Retina (tissue), 1 donor: ENCODE results near the gene ZNF296.

Source experiments
- DNase-seq: peaks from one replicate; pipeline ENCODE4 v3.0.0-alpha.2; 2016

ZNF296 gene

GRCh38 chr19:45056831-45057230 is 19.4 kb downstream of the ZNF296 start:
- DNase-seq, result no peak

- DNase-seq, result no peak
Measured at GRCh38 chr19:45051929-45052579, 24.2 kb downstream of the ZNF296 start.

DNA sequence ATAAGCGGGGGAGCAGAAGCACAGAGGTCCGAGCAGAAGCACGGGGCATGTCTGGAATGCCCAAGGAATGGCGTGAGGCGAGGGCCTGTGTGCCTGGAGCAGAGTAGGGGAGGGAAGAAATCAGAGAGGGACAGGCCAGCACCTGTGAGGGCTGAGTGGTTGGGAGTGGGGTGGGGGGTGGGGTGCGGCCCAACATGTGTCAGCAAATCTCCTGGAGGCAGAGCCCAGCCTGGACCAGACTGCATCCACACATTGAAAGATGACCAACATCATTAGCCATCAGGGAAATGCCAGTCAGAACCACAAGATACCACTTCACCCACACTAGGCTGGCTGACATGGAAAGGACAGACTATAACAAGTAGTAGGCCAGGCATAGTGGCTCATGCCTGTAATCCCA is 26.2 kb downstream of the ZNF296 start:
- DNase-seq, result no peak

DNA sequence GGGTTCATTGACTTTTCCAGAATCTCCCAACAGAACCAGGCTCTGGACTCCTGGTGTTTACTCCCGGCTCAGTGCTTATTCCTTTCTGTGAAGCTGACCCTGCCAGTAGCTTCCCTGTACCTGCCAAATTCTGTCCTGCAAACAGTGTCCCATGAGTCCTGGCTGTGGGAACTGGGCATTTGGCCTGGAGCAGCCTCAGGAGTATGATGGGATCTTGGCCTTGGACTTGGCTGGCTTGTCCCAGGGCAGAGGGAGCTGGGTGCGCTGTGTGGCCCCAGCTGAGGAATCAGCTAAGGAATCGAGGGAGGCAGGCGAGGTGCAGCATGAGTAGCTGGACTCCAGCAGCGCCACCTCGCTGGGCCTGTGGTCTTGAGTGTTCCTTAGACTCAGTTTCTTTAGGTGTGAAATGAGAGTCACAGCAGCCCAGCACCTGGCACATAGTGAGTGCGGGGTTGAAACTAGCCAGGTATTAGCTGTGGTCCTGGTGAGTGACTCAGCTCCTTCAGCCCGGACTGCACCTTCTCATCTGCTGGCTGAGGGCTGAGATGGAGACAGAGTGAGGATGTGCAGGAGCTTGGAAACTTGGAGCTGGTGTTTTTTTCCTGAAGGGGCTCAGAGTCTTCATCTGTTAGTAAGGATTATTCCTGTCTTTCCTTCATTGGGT is 27.1 kb downstream of the ZNF296 start:
- DNase-seq, result no peak

- DNase-seq, result no peak
Measured at GRCh38 chr19:45047188-45047797, 29.0 kb downstream of the ZNF296 start.

- DNase-seq, result no peak
Measured at GRCh38 chr19:45046355-45046754, 29.9 kb downstream of the ZNF296 start.

DNA sequence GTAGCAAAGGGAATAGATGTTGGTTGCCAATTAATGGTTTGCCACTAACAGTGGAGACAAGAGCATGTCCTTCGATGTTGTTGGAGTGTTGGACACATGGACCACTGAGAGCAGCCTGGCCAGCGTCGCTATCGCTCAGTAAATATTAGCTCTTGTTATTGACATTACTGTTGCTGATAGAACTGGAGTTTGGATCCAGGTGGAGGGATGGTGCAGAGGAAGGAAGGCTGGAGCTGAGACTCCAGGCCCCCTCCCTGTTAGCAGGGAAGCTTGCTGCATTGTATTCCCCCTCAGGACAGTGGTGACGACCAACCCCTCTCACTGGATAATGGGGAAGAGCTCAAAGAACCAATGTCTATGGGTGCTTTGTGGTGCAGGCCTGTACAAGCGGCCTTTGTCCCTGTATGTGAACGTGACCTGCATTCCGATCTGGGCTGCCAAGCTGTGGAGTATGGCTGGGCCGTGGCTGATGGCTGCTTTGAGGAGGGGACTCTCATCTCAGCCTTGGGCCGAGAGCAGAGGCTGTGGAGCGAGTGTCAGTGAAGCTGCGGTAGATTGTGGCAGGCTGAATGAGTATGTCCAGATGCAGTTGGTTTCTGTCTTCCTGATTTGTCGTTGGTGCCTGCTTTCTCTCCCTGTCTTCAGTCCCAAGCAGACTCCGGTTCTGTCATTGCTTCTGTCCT is 30.5 kb downstream of the ZNF296 start:
- no peak for DNase-seq

DNA sequence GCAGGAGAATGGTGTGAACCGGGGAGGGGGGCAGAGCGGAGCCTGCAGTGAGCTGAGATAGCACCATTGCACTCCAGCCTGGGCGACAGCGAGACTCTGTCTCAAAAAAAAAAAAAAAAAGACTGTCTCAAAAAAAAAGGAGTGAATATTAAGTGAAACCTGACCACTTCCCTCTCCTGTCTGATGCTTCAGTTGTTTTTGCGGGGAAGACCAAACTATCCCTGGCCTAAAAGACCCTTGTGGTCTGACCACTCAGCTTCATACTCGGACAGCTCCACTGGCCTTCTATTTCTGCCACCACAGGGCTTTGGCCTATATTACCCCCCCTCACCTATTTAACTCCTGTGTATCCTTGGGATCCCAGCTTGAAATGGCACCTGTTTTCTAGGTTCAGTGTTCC is 35.2 kb downstream of the ZNF296 start:
- no peak for DNase-seq

GRCh38 chr19:45040059-45040771 is 36.1 kb downstream of the ZNF296 start:
- DNase-seq, result no peak

GRCh38 chr19:45038931-45039893 is 37.1 kb downstream of the ZNF296 start, which contains the start of gene CLASRP:
Gene CLASRP, plus strand, starts transcription at chr19:45039045. Its CDS starts 1,168 bp downstream, at chr19:45040213.
- peak; percentile 91 for DNase-seq

DNA sequence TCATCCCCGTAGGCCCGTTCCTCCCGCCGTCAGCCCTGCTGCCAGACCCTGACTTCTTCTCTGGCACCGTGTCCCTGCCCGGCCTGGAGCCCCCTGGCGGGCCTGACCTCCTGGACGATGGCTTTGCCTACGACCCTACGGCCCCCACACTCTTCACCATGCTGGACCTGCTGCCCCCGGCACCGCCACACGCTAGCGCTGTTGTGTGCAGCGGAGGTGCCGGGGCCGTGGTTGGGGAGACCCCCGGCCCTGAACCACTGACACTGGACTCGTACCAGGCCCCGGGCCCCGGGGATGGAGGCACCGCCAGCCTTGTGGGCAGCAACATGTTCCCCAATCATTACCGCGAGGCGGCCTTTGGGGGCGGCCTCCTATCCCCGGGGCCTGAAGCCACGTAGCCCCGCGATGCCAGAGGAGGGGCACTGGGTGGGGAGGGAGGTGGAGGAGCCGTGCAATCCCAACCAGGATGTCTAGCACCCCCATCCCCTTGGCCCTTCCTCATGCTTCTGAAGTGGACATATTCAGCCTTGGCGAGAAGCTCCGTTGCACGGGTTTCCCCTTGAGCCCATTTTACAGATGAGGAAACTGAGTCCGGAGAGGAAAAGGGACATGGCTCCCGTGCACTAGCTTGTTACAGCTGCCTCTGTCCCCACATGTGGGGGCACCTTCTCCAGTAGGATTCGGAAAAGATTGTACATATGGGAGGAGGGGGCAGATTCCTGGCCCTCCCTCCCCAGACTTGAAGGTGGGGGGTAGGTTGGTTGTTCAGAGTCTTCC is 38.7 kb downstream of the ZNF296 start:
- DNase-seq, result no peak

DNA sequence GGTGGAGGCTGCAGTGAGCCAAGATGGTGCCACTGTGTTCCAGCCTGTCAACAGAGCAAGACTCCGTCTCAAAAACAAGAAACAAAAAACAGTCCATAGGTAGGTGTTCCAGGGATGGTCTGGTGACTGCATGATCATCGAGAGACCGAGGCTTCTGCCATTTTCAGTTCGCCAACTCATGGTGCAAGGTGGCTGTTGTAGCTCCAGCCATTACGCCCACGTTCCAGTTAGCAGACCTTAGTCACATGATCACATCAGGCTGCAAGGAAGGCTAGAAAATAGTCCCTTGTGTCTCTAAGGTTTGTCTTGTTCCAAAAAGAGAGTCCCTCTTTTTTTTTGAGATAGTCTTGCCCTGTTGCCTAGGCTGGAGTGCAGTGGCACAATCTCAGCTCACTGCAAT is 40.5 kb downstream of the ZNF296 start:
- no peak for DNase-seq

DNA sequence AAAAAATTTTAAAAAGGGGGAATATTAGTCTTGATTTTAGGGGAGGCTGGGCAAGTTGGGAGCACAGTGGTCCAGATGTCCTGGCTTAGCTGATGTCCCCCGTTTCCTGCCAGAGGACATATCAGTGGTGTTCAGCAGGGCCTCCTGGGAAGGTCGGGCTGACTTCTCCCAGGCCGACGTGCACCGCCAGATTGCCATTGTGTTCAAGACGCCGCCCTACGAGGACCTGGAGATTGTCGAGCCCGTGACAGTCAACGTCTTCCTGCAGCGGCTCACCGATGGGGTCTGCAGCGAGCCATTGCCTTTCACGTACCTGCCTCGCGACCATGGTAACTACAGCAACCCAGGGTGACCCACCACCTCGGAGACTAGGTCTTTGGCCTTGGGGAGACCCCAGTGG is 43.9 kb downstream of the ZNF296 start:
- no peak for DNase-seq

DNA sequence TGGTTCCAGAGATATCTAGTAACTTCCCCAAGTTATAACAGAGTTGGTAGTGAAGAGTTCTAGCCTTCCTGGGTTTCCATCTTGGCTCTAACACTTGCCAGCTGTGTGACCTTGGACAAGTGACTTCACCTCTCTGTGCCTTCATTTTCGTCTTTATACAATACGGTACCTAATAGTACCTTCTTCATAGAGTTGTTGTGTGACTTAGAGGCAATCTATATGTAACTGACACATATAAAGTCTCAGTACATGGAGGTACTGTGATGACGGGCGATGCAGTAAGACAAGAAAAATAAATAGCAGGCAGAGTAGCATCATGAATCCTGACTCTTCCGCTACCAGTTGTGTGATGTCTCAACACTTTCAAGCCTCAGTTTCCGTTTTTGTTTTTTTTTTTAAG is 45.5 kb downstream of the ZNF296 start:
- no peak for DNase-seq

- DNase-seq, result no peak
Measured at GRCh38 chr19:45027371-45027770, 48.9 kb downstream of the ZNF296 start.

DNA sequence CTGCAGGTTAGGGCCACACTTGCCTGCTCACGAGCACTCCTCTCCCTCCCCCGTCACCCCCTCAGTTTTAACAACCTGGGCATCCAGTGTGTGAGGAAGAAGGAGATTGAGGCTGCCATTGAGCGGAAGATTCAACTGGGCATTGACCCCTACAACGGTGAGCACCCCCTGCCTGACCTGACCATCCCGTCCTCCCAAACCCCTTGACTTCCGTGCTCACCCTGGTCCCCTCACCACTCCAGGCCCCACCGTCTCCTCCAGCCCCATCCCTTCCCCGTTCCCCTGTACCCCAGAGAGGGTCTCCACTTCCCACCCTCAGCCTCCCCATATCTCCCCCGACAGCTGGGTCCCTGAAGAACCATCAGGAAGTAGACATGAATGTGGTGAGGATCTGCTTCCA is 51.0 kb downstream of the ZNF296 start:
- DNase-seq, result no peak

DNA sequence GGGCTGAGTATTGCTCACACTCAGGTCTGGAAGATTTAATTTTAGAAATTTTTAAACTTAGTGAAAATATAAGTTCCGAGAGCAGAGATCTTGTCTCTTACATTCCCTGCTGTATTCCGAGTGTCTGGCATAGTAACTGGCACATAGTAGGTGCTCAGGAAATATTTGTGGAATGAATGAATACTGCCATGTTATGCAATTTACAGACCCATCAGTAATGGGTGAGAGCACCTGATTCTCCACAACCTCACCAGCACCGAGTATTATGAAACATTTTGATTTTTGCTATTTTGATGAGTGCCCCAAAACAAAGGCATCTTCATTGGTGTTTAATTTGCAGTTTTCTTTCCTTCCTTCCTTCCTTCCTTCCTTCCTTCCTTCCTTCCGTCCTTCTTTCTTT is 53.2 kb downstream of the ZNF296 start:
- no peak for DNase-seq

GRCh38 chr19:45021971-45022370 is 54.3 kb downstream of the ZNF296 start:
- no peak for DNase-seq
